Panc1 (cell line): ENCODE results near the gene CD163L1. TPM values are rescaled to one million over a fixed set of nuclear protein-coding genes. Genes with fewer than 3 reads are reported as not detected.
"Not testable (repeated sequence)": the region's sequence is repeated elsewhere in the genome, so short reads cannot be mapped to it uniquely, and the experiment has no call there.

Experiments
- ATAC-seq: fragments of 200-7000 bp; cut with Tn5 transposase; 2 replicates; pipeline ENCODE4 v1.9.1; 2020; ENCODE audit warnings: mild to moderate bottlenecking, moderate library complexity
- BruUV-seq: library from RNA; stranded (reverse); fragments of 400-500 nt; replicated peaks from 2 replicates; lab custom pipeline; 2021; lab: Mats Ljungman, UMichigan
- CTCF ChIA-PET: fragments of 300-600 bp; sonication (Branson Sonifier 250); formaldehyde crosslinking; loops from one replicate; lab custom pipeline; 2022; ENCODE audit warnings: antibody characterized with exemption; lab: Charles Lee
- POLR2A ChIA-PET: fragments of 300-600 bp; sonication (Branson Sonifier 250); formaldehyde crosslinking; loops from one replicate; lab custom pipeline; 2022; ENCODE audit warnings: antibody characterized with exemption; lab: Charles Lee
- DNase-seq: peaks from one replicate; pipeline ENCODE4 v3.0.0-alpha.2; 2010; ENCODE audit warnings: low read depth, low spot score
- H3K27ac ChIP-seq: 2 replicates; pipeline ENCODE4 v1.5.1; 2011; ENCODE audit warnings: mild to moderate bottlenecking, low read length, inconsistent platforms
- H3K27me3 ChIP-seq: fragments of 200-500 bp; sonication (Bioruptor generic); 2 replicates; pipeline ENCODE4 v1.6.0; 2014; ENCODE audit warnings: low read length, inconsistent platforms; ENCODE audit not compliant: control insufficient read depth, insufficient read depth
- H3K36me3 ChIP-seq: fragments of 200-500 bp; sonication (Bioruptor generic); 2 replicates; pipeline ENCODE4 v1.5.1; 2014; ENCODE audit warnings: inconsistent platforms, mild to moderate bottlenecking, low read length, moderate library complexity; ENCODE audit not compliant: control insufficient read depth, insufficient read depth
- H3K4me1 ChIP-seq: 2 replicates; pipeline ENCODE4 v1.5.1; 2011; ENCODE audit warnings: inconsistent platforms, mild to moderate bottlenecking, low read length, moderate library complexity; ENCODE audit not compliant: control insufficient read depth, insufficient read depth
- H3K4me3 ChIP-seq, 2 experiments: 2 replicates each; pipeline ENCODE4 v1.5.1; 2011 to 2012; ENCODE audit warnings: low read depth in 2 of 2, low read length in 2 of 2, mild to moderate bottlenecking in 2 of 2, inconsistent platforms in 1 of 2, moderate library complexity in 1 of 2
- H3K9me3 ChIP-seq: fragments of 200-500 bp; sonication (Bioruptor generic); 2 replicates; pipeline ENCODE4 v1.5.1; 2014; ENCODE audit warnings: low read depth, mild to moderate bottlenecking, inconsistent platforms, low read length, moderate library complexity; ENCODE audit not compliant: control insufficient read depth, insufficient read depth
- POLR2AphosphoS5 ChIP-seq: IDR thresholded peaks from 2 replicates; pipeline ENCODE4 v1.6.1; 2012; ENCODE audit warnings: mild to moderate bottlenecking, low read depth, low read length, moderate library complexity
- REST ChIP-seq, 2 experiments: IDR thresholded peaks; 2 replicates each; pipeline ENCODE4 v1.6.1; 2011 to 2012; ENCODE audit warnings: low read depth in 2 of 2, control low read depth in 1 of 2, low read length in 1 of 2, mild to moderate bottlenecking in 1 of 2, moderate library complexity in 1 of 2; ENCODE audit not compliant: insufficient read depth in 1 of 2
- SIN3A ChIP-seq: IDR thresholded peaks from 2 replicates; pipeline ENCODE4 v1.6.1; 2012; ENCODE audit warnings: low read depth, mild to moderate bottlenecking, low read length, moderate library complexity, borderline replicate concordance; ENCODE audit not compliant: insufficient read depth
- TCF7L2 ChIP-seq: IDR thresholded peaks from 2 replicates; pipeline ENCODE4 v1.6.1; 2011; ENCODE audit warnings: mild to moderate bottlenecking, low read depth, low read length, inconsistent platforms
- in situ Hi-C: cut with HindIII; loops from 2 replicates; pipeline ENCODE4 v1.10.0; 2016; ENCODE audit warnings: low sequenced_read_pairs, low pct_unique_long_range_greater_than_20kb
- intact Hi-C: fragments of 100-400 bp; cut with micrococcal nuclease; formaldehyde crosslinking; loops from one replicate; pipeline ENCODE4 v1.10.0; 2022; ENCODE audit not compliant: unreplicated experiment
- total RNA-seq: library from RNA; stranded (reverse); gene quantifications from one replicate; pipeline ENCODE4 v1.2.1, GENCODE V29; 2021; ENCODE audit not compliant: unreplicated experiment
- TF ChIP-seq, protein P1 (sequence below): fragments of 450-650 bp; IDR thresholded peaks from 2 replicates; pipeline ENCODE4 v1.5.1; 2017; ENCODE audit warnings: mild to moderate bottlenecking

The CD163L1 gene
- total RNA-seq, 1 experiment from 2014 or later: not detected

DNA sequence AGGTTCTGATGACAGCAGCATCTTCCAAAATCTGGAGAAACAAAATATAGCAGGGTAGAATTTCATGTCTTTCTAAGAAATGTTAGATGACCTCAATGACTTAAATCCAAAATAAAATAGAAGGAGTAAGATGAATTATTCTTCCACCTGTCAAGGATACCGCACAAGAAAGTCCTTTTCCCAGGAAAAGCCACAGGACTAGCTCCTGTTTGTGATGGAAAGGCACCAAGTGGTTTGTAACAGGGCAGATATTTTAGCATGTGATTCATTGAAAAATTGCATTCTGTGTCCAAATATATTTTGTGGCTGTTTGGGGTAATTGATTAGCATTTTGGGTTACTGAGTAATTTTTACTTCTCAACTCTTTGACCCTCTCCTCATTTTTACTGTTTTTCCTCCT is 2.7 kb downstream of the CD163L1 start:
- no TSS peak for BruUV-seq
- Histone ChIP-seq H3K4me1 (no peaks in the 10 kb centered on the region), H3K27me3 (no peaks in the 10 kb centered on the region), H3K9me3 (no peaks in the 10 kb centered on the region), H3K4me3 (no peak overlapping the region), H3K36me3 (no peaks in the 10 kb centered on the region), H3K27ac (no peak overlapping the region)
- ATAC-seq (no peak), DNase-seq (no peak)
- intact Hi-C loops (no loop called here), in situ Hi-C loops (no loop called here)
- POLR2A ChIA-PET: no interaction called here
- CTCF ChIA-PET: no interaction called here
- TF ChIP-seq, protein P1, sequence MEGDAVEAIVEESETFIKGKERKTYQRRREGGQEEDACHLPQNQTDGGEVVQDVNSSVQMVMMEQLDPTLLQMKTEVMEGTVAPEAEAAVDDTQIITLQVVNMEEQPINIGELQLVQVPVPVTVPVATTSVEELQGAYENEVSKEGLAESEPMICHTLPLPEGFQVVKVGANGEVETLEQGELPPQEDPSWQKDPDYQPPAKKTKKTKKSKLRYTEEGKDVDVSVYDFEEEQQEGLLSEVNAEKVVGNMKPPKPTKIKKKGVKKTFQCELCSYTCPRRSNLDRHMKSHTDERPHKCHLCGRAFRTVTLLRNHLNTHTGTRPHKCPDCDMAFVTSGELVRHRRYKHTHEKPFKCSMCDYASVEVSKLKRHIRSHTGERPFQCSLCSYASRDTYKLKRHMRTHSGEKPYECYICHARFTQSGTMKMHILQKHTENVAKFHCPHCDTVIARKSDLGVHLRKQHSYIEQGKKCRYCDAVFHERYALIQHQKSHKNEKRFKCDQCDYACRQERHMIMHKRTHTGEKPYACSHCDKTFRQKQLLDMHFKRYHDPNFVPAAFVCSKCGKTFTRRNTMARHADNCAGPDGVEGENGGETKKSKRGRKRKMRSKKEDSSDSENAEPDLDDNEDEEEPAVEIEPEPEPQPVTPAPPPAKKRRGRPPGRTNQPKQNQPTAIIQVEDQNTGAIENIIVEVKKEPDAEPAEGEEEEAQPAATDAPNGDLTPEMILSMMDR: no peak
- TF ChIP-seq SIN3A (no peak), REST (IDR thresholded peaks at IDR 0.05; ENCODE audit: insufficient read depth in 1 of 2, low read depth in 2 of 2, low read length in 1 of 2) (no peak), TCF7L2 (no peak), POLR2AphosphoS5 (no peak)

- ATAC-seq: no peak
- no peaks in the 10 kb centered on the region for H3K9me3 ChIP-seq
- intact Hi-C loops: no loop called here
- in situ Hi-C loops: no loop called here
- BruUV-seq: no TSS peak
- no peaks in the 10 kb centered on the region for H3K27me3 ChIP-seq
- no peaks in the 10 kb centered on the region for H3K4me1 ChIP-seq
- peak overlapping the region in 1 of 2 experiments; percentile 8; a peak in 1 of 4 replicates for H3K4me3 ChIP-seq
- ChIA-PET CTCF (no interaction called here), POLR2A (no interaction called here)
- DNase-seq: no peak
- H3K36me3 ChIP-seq: no peaks in the 10 kb centered on the region
- no peak overlapping the region for H3K27ac ChIP-seq
- TF ChIP-seq TCF7L2 (no peak), POLR2AphosphoS5 (no peak), REST (IDR thresholded peaks at IDR 0.05; ENCODE audit: insufficient read depth in 1 of 2, low read depth in 2 of 2, low read length in 1 of 2) (no peak), SIN3A (no peak)
- TF ChIP-seq, protein P1: no peak
Observed at GRCh38 chr12:7439579-7440505, 4.1 kb downstream of the CD163L1 start.

GRCh38 chr12:7438291-7438995 is 5.5 kb downstream of the CD163L1 start:
- CTCF ChIA-PET, intact Hi-C loops, H3K36me3 ChIP-seq, H3K9me3 ChIP-seq, H3K27ac ChIP-seq, H3K27me3 ChIP-seq, BruUV-seq, in situ Hi-C loops, ATAC-seq, H3K4me1 ChIP-seq, H3K4me3 ChIP-seq, POLR2A ChIA-PET, DNase-seq: not testable (repeated sequence)
